ENCODE measurements around the gene TMEM163.

DNA sequence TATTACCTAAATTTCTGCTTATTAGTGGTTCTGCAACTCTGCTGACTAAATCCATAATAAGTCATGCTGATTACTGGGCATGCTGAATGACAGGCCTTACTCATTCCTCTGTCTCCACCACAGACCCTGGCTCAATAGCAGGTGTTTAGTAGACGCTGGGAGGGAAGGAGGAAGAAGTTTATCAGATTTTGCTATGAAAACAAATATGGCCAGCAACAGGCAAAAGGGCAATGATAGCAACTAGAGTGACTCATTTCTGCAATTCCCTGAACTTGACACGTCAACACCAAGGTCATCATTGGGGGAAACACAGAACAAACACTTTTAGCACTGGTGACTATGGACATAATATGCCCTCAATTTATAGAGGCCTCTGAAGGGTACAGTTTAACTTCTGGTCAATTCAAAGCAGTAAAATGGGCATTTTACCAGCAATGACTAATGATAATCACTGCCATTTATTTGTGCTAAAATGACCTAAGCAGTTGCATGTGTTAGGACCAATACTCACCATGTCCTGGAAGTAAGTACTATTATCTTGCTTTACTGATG lies 35.2 kb downstream of the TMEM163 start:
- TF ChIP-seq, protein P1, sequence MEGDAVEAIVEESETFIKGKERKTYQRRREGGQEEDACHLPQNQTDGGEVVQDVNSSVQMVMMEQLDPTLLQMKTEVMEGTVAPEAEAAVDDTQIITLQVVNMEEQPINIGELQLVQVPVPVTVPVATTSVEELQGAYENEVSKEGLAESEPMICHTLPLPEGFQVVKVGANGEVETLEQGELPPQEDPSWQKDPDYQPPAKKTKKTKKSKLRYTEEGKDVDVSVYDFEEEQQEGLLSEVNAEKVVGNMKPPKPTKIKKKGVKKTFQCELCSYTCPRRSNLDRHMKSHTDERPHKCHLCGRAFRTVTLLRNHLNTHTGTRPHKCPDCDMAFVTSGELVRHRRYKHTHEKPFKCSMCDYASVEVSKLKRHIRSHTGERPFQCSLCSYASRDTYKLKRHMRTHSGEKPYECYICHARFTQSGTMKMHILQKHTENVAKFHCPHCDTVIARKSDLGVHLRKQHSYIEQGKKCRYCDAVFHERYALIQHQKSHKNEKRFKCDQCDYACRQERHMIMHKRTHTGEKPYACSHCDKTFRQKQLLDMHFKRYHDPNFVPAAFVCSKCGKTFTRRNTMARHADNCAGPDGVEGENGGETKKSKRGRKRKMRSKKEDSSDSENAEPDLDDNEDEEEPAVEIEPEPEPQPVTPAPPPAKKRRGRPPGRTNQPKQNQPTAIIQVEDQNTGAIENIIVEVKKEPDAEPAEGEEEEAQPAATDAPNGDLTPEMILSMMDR (IDR thresholded peaks at IDR 0.05 in 2 of 3, conservative IDR thresholded peaks at IDR 0.05 in 1 of 3; ENCODE audit: borderline replicate concordance in 1 of 3, insufficient read depth in 1 of 3, low read depth in 2 of 3, low read length in 2 of 3) = no peak
- TF ChIP-seq POLR2A (IDR thresholded peaks at IDR 0.05; ENCODE audit: borderline replicate concordance, extremely low read depth, insufficient read depth, insufficient read length) = no peak
- TF ChIP-seq YY1 (IDR thresholded peaks at IDR 0.05; ENCODE audit: extremely low read depth, insufficient replicate concordance, low read depth, low read length) = no peak
- no peak for TF ChIP-seq FOSL1 (IDR thresholded peaks at IDR 0.05; ENCODE audit: low read depth)
- no peak for TF ChIP-seq EZH2 (IDR thresholded peaks at IDR 0.05)
- TF ChIP-seq POLR2AphosphoS5 (IDR thresholded peaks at IDR 0.05; ENCODE audit: low read depth, low read length) = no peak
- TF ChIP-seq, protein P2, sequence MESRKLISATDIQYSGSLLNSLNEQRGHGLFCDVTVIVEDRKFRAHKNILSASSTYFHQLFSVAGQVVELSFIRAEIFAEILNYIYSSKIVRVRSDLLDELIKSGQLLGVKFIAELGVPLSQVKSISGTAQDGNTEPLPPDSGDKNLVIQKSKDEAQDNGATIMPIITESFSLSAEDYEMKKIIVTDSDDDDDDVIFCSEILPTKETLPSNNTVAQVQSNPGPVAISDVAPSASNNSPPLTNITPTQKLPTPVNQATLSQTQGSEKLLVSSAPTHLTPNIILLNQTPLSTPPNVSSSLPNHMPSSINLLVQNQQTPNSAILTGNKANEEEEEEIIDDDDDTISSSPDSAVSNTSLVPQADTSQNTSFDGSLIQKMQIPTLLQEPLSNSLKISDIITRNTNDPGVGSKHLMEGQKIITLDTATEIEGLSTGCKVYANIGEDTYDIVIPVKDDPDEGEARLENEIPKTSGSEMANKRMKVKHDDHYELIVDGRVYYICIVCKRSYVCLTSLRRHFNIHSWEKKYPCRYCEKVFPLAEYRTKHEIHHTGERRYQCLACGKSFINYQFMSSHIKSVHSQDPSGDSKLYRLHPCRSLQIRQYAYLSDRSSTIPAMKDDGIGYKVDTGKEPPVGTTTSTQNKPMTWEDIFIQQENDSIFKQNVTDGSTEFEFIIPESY (IDR thresholded peaks at IDR 0.05; ENCODE audit: extremely low read depth, insufficient replicate concordance, low read length) = no peak
- TF ChIP-seq, protein P3, sequence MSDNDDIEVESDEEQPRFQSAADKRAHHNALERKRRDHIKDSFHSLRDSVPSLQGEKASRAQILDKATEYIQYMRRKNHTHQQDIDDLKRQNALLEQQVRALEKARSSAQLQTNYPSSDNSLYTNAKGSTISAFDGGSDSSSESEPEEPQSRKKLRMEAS (IDR thresholded peaks at IDR 0.05) = no peak
- TF ChIP-seq, protein P4, sequence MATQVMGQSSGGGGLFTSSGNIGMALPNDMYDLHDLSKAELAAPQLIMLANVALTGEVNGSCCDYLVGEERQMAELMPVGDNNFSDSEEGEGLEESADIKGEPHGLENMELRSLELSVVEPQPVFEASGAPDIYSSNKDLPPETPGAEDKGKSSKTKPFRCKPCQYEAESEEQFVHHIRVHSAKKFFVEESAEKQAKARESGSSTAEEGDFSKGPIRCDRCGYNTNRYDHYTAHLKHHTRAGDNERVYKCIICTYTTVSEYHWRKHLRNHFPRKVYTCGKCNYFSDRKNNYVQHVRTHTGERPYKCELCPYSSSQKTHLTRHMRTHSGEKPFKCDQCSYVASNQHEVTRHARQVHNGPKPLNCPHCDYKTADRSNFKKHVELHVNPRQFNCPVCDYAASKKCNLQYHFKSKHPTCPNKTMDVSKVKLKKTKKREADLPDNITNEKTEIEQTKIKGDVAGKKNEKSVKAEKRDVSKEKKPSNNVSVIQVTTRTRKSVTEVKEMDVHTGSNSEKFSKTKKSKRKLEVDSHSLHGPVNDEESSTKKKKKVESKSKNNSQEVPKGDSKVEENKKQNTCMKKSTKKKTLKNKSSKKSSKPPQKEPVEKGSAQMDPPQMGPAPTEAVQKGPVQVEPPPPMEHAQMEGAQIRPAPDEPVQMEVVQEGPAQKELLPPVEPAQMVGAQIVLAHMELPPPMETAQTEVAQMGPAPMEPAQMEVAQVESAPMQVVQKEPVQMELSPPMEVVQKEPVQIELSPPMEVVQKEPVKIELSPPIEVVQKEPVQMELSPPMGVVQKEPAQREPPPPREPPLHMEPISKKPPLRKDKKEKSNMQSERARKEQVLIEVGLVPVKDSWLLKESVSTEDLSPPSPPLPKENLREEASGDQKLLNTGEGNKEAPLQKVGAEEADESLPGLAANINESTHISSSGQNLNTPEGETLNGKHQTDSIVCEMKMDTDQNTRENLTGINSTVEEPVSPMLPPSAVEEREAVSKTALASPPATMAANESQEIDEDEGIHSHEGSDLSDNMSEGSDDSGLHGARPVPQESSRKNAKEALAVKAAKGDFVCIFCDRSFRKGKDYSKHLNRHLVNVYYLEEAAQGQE (IDR thresholded peaks at IDR 0.05; ENCODE audit: low read depth) = no peak
- TF ChIP-seq EZH2phosphoT487 (IDR thresholded peaks at IDR 0.05; ENCODE audit: borderline replicate concordance) = no peak

Measured in HCT116 (cell line).